Spleen (tissue), 11 donors: ENCODE measurements around the gene BSPRY. TPM values are rescaled to one million over a fixed set of nuclear protein-coding genes. Genes with fewer than 3 reads are reported as not detected.

Experiments
- DNase-seq: peaks from one replicate; pipeline ENCODE4 v3.0.0-alpha.2; 2020
- H3K27ac ChIP-seq, 8 donors: fragments of 200-600 bp; sonication (generic) in 7 of 8; 1 replicate in 4 of 8; 2 replicates in 4 of 8; pipeline versions ENCODE4 v1.5.0 to v1.8.0; 2016 to 2021; ENCODE audit warnings: inconsistent platforms in 4 of 8, mild to moderate bottlenecking in 4 of 8, moderate library complexity in 1 of 8
- H3K27me3 ChIP-seq, 7 donors: fragments of 200-600 bp; sonication (generic) in 6 of 7; replicated peaks in 1 of 7; 1 replicate in 4 of 7; 2 replicates in 3 of 7; pipeline versions ENCODE4 v1.5.0 to v1.8.0; 2016 to 2021; ENCODE audit warnings: inconsistent platforms in 3 of 7, mild to moderate bottlenecking in 1 of 7
- H3K36me3 ChIP-seq, 6 donors: fragments of 200-600 bp; sonication (generic) in 5 of 6; 1 replicate in 4 of 6; 2 replicates in 2 of 6; pipeline versions ENCODE4 v1.5.0 to v1.8.0; 2016 to 2021; ENCODE audit warnings: inconsistent platforms in 2 of 6
- H3K4me1 ChIP-seq, 6 donors: fragments of 200-600 bp; sonication (generic) in 5 of 6; 1 replicate in 3 of 6; 2 replicates in 3 of 6; pipeline versions ENCODE4 v1.5.0 to v1.8.0; 2016 to 2021; ENCODE audit warnings: inconsistent platforms in 3 of 6
- H3K4me3 ChIP-seq, 8 donors: fragments of 200-600 bp; sonication (generic) in 7 of 8; 1 replicate in 4 of 8; 2 replicates in 4 of 8; pipeline versions ENCODE4 v1.5.0 to v1.8.0; 2016 to 2021; ENCODE audit warnings: inconsistent platforms in 4 of 8, mild to moderate bottlenecking in 4 of 8, moderate library complexity in 2 of 8
- H3K9me3 ChIP-seq, 8 donors: fragments of 200-600 bp; sonication (generic) in 7 of 8; 1 replicate in 4 of 8; 2 replicates in 4 of 8; pipeline versions ENCODE4 v1.5.0 to v1.8.0; 2016 to 2021; ENCODE audit warnings: inconsistent platforms in 4 of 8
- CTCF ChIP-seq, 11 experiments: fragments of 200-600 bp in 7 of 11; fragments of 450-650 bp in 4 of 11; sonication (generic) in 4 of 11; IDR thresholded peaks in 8 of 11; conservative IDR thresholded peaks in 3 of 11; 1 replicate in 7 of 11; 2 replicates in 4 of 11; pipeline versions ENCODE4 v1.4.0 to v1.8.0; 2016 to 2021; ENCODE audit warnings: antibody characterized with exemption in 11 of 11, inconsistent platforms in 4 of 11, mild to moderate bottlenecking in 1 of 11
- POLR2A ChIP-seq, 3 donors: fragments of 450-650 bp; IDR thresholded peaks; one replicate each; pipeline ENCODE4 v1.5.1; 2017; ENCODE audit warnings: antibody characterized with exemption in 3 of 3, mild to moderate bottlenecking in 1 of 3
- POLR2AphosphoS5 ChIP-seq, 3 donors: sonication (generic); formaldehyde crosslinking; IDR thresholded peaks; one replicate each; pipeline ENCODE4 v1.5.1; 2017; ENCODE audit warnings: antibody characterized with exemption in 3 of 3
- WGBS, 5 donors: extraction: QIAGEN DNeasy Blood & Tissue Kit in 3 of 5; methylation state at CpG; one replicate each; pipeline versions ENCODE4 v1.1.5 to v1.1.7; 2013 to 2018; 5-methylcytosine and 5-hydroxymethylcytosine counted together
- intact Hi-C: fragments of 100-400 bp; cut with DNase I; formaldehyde crosslinking; loops from one replicate; pipeline ENCODE4 v1.15.0; 2023; ENCODE audit warnings: low total_unique reads
- polyA plus RNA-seq, 3 donors: library from polyadenylated mRNA; stranded (reverse); fragments of 200-250 nt; gene quantifications; one replicate each; pipeline ENCODE4 v1.2.1, GENCODE V29; 2013
- total RNA-seq, 7 donors: library from RNA; depleted of rRNA in 3 of 7; stranded (reverse); fragments of >200 nt in 3 of 7; fragmentation: NEBNext Ultra II Directional in 4 of 7; extraction: Animal tissue kit (Norgen Biotek cat#: 25700) in 4 of 7; gene quantifications; one replicate each; pipeline versions ENCODE4 v1.1.0 to v1.2.1, GENCODE V29; 2016 to 2021
- donor health status: healthy with polysubstance abuse.
- donor health status: DM: no; HTN: no; CAD: no; lungs with moderate emphysema.
- donor health status: DM: no; HTN: no; CAD: no.
- donor health status: Bipolar disorder and iron deficiency.
- donor health status: healthy.
- donor health status: DM: no; HTN: no; CAD: no.
- donor health status: DM: yes; HTN: yes; CAD: no.

Gene BSPRY
- total and polyA plus RNA-seq, 10 donors: 0.26 to 1.7 (median 0.78) TPM

DNA sequence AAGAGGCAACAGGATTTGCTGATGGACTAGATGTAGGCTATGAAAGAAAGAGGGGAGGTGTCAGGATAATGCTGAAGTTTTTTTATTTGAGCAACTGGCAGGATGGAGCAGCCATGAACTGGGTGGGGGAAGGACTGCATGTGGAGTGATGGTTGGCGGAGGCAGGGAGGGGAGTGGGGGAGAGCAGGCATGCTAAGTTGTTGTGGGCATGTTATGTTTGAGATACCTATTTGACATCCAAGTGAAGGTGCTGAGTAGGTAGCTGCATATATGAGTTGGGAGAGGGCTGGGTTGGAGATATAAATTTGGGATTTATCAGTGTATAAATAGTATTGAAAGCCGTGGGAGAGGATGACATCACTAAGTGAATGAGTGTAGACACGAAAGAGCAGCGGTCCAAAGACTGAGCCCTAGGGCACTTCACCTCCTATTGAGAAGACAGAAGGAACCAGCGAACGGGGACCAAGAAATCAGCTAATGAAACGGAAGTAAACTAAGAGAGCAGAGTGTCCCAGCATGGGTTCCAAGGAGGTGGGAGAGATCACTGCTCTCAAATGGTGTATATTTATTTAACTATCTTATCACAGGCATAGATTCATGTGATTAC, 7.4 kb downstream of the BSPRY start:
- H3K27me3 ChIP-seq: no peaks in the 10 kb centered on the region
- no peaks in the 10 kb centered on the region for H3K9me3 ChIP-seq
- intact Hi-C loops: no loop called here
- DNase-seq: no peak
- H3K36me3 ChIP-seq: no peaks in the 10 kb centered on the region
- no peaks in the 10 kb centered on the region for H3K4me1 ChIP-seq
- 83 to 88% (median 86%) methylated on average over 7 of the region's 7 CpGs for WGBS, 5 donors
- H3K4me3 ChIP-seq: no peak overlapping the region
- no peak for TF ChIP-seq CTCF (IDR thresholded peaks at IDR 0.05 in 8 of 11, conservative IDR thresholded peaks at IDR 0.05 in 3 of 11)
- no peak for TF ChIP-seq POLR2AphosphoS5 (IDR thresholded peaks at IDR 0.05)
- no peak for TF ChIP-seq POLR2A (IDR thresholded peaks at IDR 0.05)
- no peak overlapping the region for H3K27ac ChIP-seq

GRCh38 chr9:113359385-113359784, 10.0 kb downstream of the BSPRY start:
- intact Hi-C loops: no loop called here
- TF ChIP-seq CTCF (IDR thresholded peaks at IDR 0.05 in 8 of 11, conservative IDR thresholded peaks at IDR 0.05 in 3 of 11) (no peak), POLR2AphosphoS5 (IDR thresholded peaks at IDR 0.05) (no peak), POLR2A (IDR thresholded peaks at IDR 0.05) (no peak)
- Histone ChIP-seq H3K4me3 (no peak overlapping the region), H3K36me3 (no peaks in the 10 kb centered on the region), H3K27me3 (no peaks in the 10 kb centered on the region), H3K9me3 (no peaks in the 10 kb centered on the region), H3K27ac (no peak overlapping the region), H3K4me1 (no peaks in the 10 kb centered on the region)
- no peak for DNase-seq
- 57 to 100% (median 92%) methylated on average over 1 of the region's 1 CpG for WGBS, 5 donors

GRCh38 chr9:113360242-113360842, 11.0 kb downstream of the BSPRY start:
- no peaks in the 10 kb centered on the region for H3K27me3 ChIP-seq
- TF ChIP-seq POLR2AphosphoS5 (IDR thresholded peaks at IDR 0.05) (no peak), CTCF (IDR thresholded peaks at IDR 0.05 in 8 of 11, conservative IDR thresholded peaks at IDR 0.05 in 3 of 11) (no peak), POLR2A (IDR thresholded peaks at IDR 0.05) (no peak)
- no peak overlapping the region for H3K4me3 ChIP-seq
- no peak overlapping the region for H3K27ac ChIP-seq
- WGBS, 5 donors: 89 to 94% (median 92%) methylated on average over 15 of the region's 15 CpGs
- no peaks in the 10 kb centered on the region for H3K36me3 ChIP-seq
- no peaks in the 10 kb centered on the region for H3K9me3 ChIP-seq
- peaks cover 0 to 3% (median 0%) of the 10 kb centered on the region in 6 donors for H3K4me1 ChIP-seq
- intact Hi-C loops: no loop called here
- no peak for DNase-seq

- Histone ChIP-seq H3K27me3 (no peaks in the 10 kb centered on the region), H3K4me3 (no peak overlapping the region), H3K4me1 (peaks cover 0 to 5% (median 0%) of the 10 kb centered on the region in 6 donors), H3K9me3 (no peaks in the 10 kb centered on the region), H3K36me3 (no peaks in the 10 kb centered on the region), H3K27ac (no peak overlapping the region)
- intact Hi-C loops: no loop called here
- WGBS, 5 donors: 67 to 81% (median 73%) methylated on average over 7 of the region's 7 CpGs
- no peak for DNase-seq
- TF ChIP-seq POLR2AphosphoS5 (IDR thresholded peaks at IDR 0.05): no peak
- no peak for TF ChIP-seq POLR2A (IDR thresholded peaks at IDR 0.05)
- TF ChIP-seq CTCF (IDR thresholded peaks at IDR 0.05 in 8 of 11, conservative IDR thresholded peaks at IDR 0.05 in 3 of 11): no peak
Observed at GRCh38 chr9:113361304-113362018, 12.1 kb downstream of the BSPRY start.
